Activated T-cell treated with anti-CD3 and anti-CD28 coated beads, Interleukin-2, amount 50 U/mL, for 48 hours (primary cell): ENCODE data around the gene IFI27L1.

Experiments
- DNase-seq, 2 experiments: peaks; one replicate each; pipeline ENCODE4 v3.0.0-alpha.2; 2020

Gene IFI27L1

GRCh38 chr14:94080621-94081385, at the start of gene IFI27L1, which contains the start of gene DDX24:
Gene IFI27L1, plus strand, starts transcription at chr14:94081310. Its CDS starts 15,628 bp downstream, at chr14:94096938.
Gene DDX24, minus strand, starts transcription at chr14:94081202. Its CDS starts 1,460 bp downstream, at chr14:94079742.
- DNase-seq: peak; percentile 94 to 97

DNA sequence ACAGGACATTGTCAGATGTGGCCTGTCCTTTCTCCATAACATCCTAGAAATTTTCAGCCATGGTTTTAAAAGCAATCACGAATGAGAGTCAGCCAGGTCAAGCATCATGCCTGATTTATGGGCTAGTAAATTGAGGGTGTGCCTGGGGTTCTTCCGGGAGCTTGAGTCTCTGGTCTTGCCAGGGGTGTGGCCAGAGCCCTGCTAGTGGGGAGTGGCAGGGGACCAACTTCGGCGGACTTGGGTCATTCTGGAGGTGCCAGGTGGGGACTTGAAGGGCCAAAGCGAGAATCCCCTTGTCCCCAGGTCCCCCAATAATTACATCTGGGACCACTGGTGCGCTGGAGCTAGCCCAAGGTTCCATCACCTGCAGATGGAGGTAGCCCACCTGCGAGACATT, 49.2 kb upstream of the IFI27L1 start:
- no peak for DNase-seq

DNA sequence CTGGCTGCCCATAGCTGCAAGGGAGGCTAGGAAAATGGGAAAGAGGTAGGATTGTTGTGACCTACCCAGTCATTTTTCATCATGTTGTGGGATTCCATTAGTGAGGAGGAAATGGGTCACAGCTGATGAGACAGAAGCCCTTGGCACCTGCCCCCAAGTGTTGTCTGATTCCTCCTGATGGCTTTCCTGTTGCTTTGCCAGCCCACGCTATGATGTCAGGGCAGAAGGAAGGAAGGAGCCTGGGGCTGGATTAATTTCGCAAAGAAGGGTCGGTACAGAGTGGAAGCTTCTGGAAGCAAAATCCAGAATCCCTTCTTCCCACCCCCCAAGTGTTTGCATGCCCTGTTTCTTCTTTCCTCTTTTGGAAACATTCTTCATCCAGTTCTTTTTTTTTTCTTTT, 46.2 kb upstream of the IFI27L1 start:
- DNase-seq: no peak

DNA sequence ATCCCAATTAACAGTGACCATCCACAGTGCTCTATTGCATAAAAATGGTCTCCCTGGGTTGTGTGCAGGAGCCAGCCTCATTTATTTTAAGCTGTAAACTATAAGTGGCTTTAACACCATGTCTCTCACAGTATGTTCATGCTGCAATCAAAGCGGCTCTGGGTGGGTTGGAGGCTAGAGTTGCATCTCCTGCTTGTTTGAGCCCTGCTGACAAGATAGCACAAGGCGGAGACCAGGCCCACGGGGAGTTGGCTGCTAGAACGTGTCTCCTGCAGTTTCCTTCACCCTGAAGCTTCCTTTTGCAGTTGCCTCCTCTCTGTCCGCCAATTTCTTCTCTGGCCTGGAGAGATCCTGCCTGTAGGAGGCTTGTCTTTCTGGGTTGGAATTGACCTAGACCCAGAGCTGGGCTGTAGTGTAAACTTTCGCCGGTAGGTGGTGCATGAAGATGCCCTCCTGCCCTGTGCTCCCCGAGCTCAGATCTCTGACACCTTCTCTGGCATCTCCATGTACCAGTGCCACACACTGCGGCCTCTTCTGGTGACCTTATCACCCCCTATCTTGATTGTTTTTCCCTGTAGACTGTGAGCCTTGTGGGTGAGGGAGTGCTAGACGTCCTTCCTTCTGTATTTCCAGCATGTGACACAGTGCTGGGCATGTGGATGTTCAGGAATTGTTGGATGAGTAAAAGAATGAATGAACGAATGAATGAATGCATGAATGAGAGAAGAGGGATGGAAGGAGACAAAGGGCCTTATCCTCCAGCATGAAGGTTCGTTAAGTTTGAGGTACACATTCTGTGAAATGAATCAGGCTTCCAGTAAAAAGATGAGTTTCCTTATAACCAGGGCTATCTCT, 44.6 kb upstream of the IFI27L1 start:
- peak; percentile 85 to 88 for DNase-seq

- DNase-seq: no peak
Measured at GRCh38 chr14:94037954-94038353, 43.2 kb upstream of the IFI27L1 start.

DNA sequence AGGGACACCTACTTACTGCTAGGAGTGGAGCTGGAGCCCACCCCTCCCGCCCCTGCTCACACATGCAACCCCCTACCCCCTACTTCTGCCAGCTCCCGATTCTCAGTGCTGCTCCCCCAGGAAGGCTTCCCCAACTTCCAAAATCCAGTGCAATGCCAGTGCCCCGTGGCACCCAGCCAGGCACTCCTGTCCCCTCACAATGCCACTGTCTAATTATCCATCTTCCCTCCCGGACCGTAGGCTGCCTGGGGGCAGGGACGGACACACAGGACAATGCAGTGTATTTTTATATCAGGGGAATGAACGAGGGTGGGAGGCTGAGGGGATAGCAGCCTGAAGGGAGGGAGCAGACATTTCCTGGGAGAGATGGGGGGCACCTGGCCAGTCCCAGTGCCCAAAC, 42.6 kb upstream of the IFI27L1 start:
- DNase-seq: no peak

GRCh38 chr14:94038921-94039629, 42.0 kb upstream of the IFI27L1 start:
- DNase-seq: no peak

GRCh38 chr14:94040247-94040646, 40.9 kb upstream of the IFI27L1 start:
- no peak for DNase-seq

DNA sequence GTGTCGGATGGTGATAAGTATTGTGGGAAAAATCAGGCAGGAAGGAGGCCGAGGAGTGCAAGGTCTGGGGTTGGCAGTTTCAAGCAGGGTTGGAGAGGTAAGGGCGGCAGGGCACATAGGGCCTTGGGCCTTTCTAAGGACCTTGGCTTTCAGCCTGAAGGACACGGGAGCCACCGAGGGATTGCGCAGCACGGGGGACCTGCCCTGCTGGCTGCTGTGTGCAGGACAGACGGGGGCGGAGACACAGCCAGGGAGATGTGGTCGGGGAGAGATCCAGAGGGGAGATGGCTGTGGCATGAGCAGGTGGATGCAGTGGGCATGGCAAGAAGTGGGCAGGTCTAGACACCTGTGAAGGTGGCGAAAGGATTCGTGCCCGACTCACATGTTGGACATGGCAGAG, 40.3 kb upstream of the IFI27L1 start:
- no peak for DNase-seq

- DNase-seq: no peak
Measured at GRCh38 chr14:94041551-94042346, 39.4 kb upstream of the IFI27L1 start.

- DNase-seq: no peak
Measured at GRCh38 chr14:94042433-94043091, 38.5 kb upstream of the IFI27L1 start.

- DNase-seq: peak in 1 of 2 experiments; percentile 21
Measured at GRCh38 chr14:94043111-94043755, 37.9 kb upstream of the IFI27L1 start.

- DNase-seq: no peak
Measured at GRCh38 chr14:94043756-94044475, 37.2 kb upstream of the IFI27L1 start.

- peak in 1 of 2 experiments; percentile 4 for DNase-seq
Measured at GRCh38 chr14:94044476-94045091, 36.5 kb upstream of the IFI27L1 start.

DNA sequence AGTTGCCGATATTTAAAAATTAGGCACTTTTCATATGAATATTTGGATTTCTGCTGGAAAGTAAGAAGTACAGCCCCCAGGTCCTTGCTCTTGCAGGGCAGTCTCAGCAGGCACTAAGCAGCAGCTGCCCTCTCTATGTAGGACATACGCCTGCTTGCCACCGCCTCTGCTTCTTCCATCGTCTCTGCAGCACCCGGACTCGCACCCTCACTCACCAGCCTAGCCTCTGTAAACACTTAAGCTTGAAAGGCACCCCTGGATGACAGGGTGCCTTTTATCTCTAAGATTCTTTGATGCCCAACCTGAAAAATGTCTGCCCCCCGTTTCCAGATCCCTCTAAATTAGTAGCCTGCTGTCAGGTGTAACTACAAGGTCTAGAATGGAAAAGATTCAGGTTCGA, 36.0 kb upstream of the IFI27L1 start:
- peak; percentile 11 to 12 for DNase-seq

GRCh38 chr14:94045563-94046345, 35.4 kb upstream of the IFI27L1 start:
- DNase-seq: peak; percentile 16 to 18

- peak; percentile 13 for DNase-seq
Measured at GRCh38 chr14:94046696-94047250, 34.3 kb upstream of the IFI27L1 start.

DNA sequence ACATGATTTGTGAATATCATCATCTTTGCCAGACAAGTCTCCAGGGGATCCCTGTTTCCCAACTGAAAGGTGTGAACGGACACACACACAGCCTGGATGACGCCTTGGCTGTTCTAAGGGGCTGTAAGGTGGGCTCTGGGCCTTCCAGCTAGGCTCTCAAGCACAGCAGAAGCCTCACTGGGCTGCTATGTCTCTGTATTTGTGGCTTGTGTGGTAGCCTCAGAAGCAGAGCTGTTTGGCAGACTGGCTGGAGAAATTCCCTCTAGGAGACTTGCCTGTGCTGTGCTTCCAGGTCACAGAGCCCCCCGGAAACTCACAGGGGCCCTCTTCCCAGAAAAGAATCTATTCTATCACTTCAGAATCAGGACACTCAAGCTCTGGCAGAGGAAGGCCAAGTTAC, 33.5 kb upstream of the IFI27L1 start:
- DNase-seq: peak; percentile 13
